GM12878 (cell line): Measurements from ENCODE around the gene PPP4R4. TPM values are rescaled to one million over a fixed set of nuclear protein-coding genes. Genes with fewer than 3 reads are reported as not detected.

Source experiments
- ATAC-seq: fragments of 200-7000 bp; cut with Tn5 transposase; 3 replicates; pipeline ENCODE4 v1.9.1; 2020; ENCODE audit warnings: mild to moderate bottlenecking, moderate library complexity
- BruUV-seq: library from RNA; stranded (reverse); fragments of 400-500 nt; replicated peaks from 2 replicates; lab custom pipeline; 2021; lab: Mats Ljungman, UMichigan
- CTCF ChIA-PET: fragments of 300-600 bp; sonication (Branson Sonifier 250); formaldehyde crosslinking; extraction: SDS; loops from one replicate; lab custom pipeline; 2021; ENCODE audit warnings: inconsistent platforms; lab: Yijun Ruan, JAX
- POLR2A ChIA-PET: fragments of 350-600 bp; formaldehyde crosslinking; extraction: SDS; loops from one replicate; lab custom pipeline; 2021; ENCODE audit warnings: inconsistent platforms; lab: Charles Lee
- RAD21 ChIA-PET: fragments of 300-600 bp; sonication (Branson Sonifier 250); formaldehyde crosslinking; loops from one replicate; lab custom pipeline; 2023; ENCODE audit warnings: antibody characterized with exemption; ENCODE audit not compliant: unreplicated experiment; lab: Charles Lee
- SMC1A ChIA-PET: fragments of 300-600 bp; sonication (Branson Sonifier 250); formaldehyde crosslinking; loops from one replicate; lab custom pipeline; 2023; ENCODE audit not compliant: unreplicated experiment, uncharacterized antibody; lab: Charles Lee
- DNase-seq: peaks from one replicate; pipeline ENCODE4 v3.0.0-alpha.2; 2011; ENCODE audit warnings: low read depth, low spot score
- FAIRE-seq: peaks from 3 replicates; lab custom pipeline; 2011; peaks lifted over from hg19 to GRCh38; lab: Jason Lieb, UNC
- H2AFZ ChIP-seq: 2 replicates; pipeline ENCODE4 v1.6.0; 2011; ENCODE audit warnings: low read depth, low read length, control low read depth; ENCODE audit not compliant: control insufficient read depth
- H3K27ac ChIP-seq: 2 replicates; pipeline ENCODE4 v1.5.1; 2011; ENCODE audit warnings: control low read depth; ENCODE audit not compliant: control insufficient read depth, insufficient read depth
- H3K27me3 ChIP-seq, 2 experiments: replicated peaks in 1 of 2; 2 replicates each; pipeline versions ENCODE4 v1.6.0 to v1.6.1; 2011; ENCODE audit warnings: low read length in 1 of 2; ENCODE audit not compliant: control insufficient read depth in 2 of 2, insufficient read depth in 2 of 2
- H3K36me3 ChIP-seq, 2 experiments: 2 replicates each; pipeline ENCODE4 v1.5.1; 2011; ENCODE audit warnings: low read length in 1 of 2; ENCODE audit not compliant: control insufficient read depth in 2 of 2, insufficient read depth in 2 of 2
- H3K4me1 ChIP-seq: 2 replicates; pipeline ENCODE4 v1.6.1; 2011; ENCODE audit warnings: mild to moderate bottlenecking, low read length, moderate library complexity, mixed read lengths; ENCODE audit not compliant: control insufficient read depth, insufficient read depth
- H3K4me2 ChIP-seq: 2 replicates; pipeline ENCODE4 v1.6.0; 2011; ENCODE audit warnings: control low read depth; ENCODE audit not compliant: control insufficient read depth, insufficient read depth
- H3K4me3 ChIP-seq: fragments of 200-600 bp; sonication (generic); 2 replicates; pipeline ENCODE4 v1.5.1; 2016
- H3K79me2 ChIP-seq: 2 replicates; pipeline ENCODE4 v1.6.0; 2011; ENCODE audit warnings: low read length; ENCODE audit not compliant: control insufficient read depth, insufficient read depth
- H3K9ac ChIP-seq: 2 replicates; pipeline ENCODE4 v1.8.0; 2011; ENCODE audit warnings: low read length, control low read depth, mixed read lengths; ENCODE audit not compliant: control insufficient read depth, insufficient read depth
- H3K9me3 ChIP-seq: replicated peaks from 3 replicates; pipeline ENCODE4 v1.5.1; 2011; ENCODE audit warnings: mild to moderate bottlenecking, low read length; ENCODE audit not compliant: control insufficient read depth, insufficient read depth
- H4K20me1 ChIP-seq: 2 replicates; pipeline ENCODE4 v1.6.0; 2011; ENCODE audit not compliant: control insufficient read depth, insufficient read depth
- CBX3 ChIP-seq: fragments of 200-600 bp; sonication (generic); IDR thresholded peaks from 2 replicates; pipeline ENCODE4 v1.6.1; 2016; ENCODE audit warnings: low read depth, borderline replicate concordance
- CEBPZ ChIP-seq: fragments of 150-350 bp; IDR thresholded peaks from 2 replicates; pipeline ENCODE4 v1.6.1; 2016; ENCODE audit warnings: low read depth, low read length
- EGR1 ChIP-seq, 2 experiments: IDR thresholded peaks; 1 replicate in 1 of 2; 2 replicates in 1 of 2; pipeline ENCODE4 v1.6.1; 2011 to 2012; ENCODE audit warnings: low read depth in 2 of 2, low read length in 2 of 2, borderline replicate concordance in 1 of 2, mild to moderate bottlenecking in 1 of 2, moderate library complexity in 1 of 2
- GABPA ChIP-seq: IDR thresholded peaks from 2 replicates; pipeline ENCODE4 v1.6.1; 2014; ENCODE audit warnings: antibody characterized with exemption, low read depth, mild to moderate bottlenecking, inconsistent platforms
- KDM1A ChIP-seq: fragments of 200-600 bp; sonication (generic); IDR thresholded peaks from 2 replicates; pipeline ENCODE4 v1.6.1; 2016; ENCODE audit warnings: borderline replicate concordance
- MEF2A ChIP-seq: IDR thresholded peaks from 2 replicates; pipeline ENCODE4 v1.6.1; 2011; ENCODE audit warnings: low read depth, mild to moderate bottlenecking, low read length, moderate library complexity; ENCODE audit not compliant: insufficient read depth
- MYC ChIP-seq: IDR thresholded peaks from 2 replicates; pipeline ENCODE4 v1.6.1; 2011; ENCODE audit warnings: mild to moderate bottlenecking, low read length, moderate library complexity, inconsistent platforms; ENCODE audit not compliant: insufficient read depth, insufficient replicate concordance, insufficient read length, severe bottlenecking
- NBN ChIP-seq: fragments of 450-650 bp; IDR thresholded peaks from 2 replicates; pipeline ENCODE4 v1.6.1; 2016
- NR2C2 ChIP-seq: IDR thresholded peaks from 2 replicates; pipeline ENCODE4 v1.6.1; 2011; ENCODE audit warnings: borderline replicate concordance, low read depth; ENCODE audit not compliant: control insufficient read depth, insufficient read length
- SIX5 ChIP-seq: IDR thresholded peaks from 2 replicates; pipeline ENCODE4 v1.6.1; 2011; ENCODE audit warnings: mild to moderate bottlenecking, low read depth, low read length, moderate library complexity; ENCODE audit not compliant: severe bottlenecking
- SPI1 ChIP-seq: IDR thresholded peaks from 2 replicates; pipeline ENCODE4 v1.6.1; 2011; ENCODE audit warnings: low read depth, mild to moderate bottlenecking, low read length, moderate library complexity, borderline replicate concordance; ENCODE audit not compliant: insufficient read depth
- SUZ12 ChIP-seq: fragments of 200-600 bp; sonication (generic); IDR thresholded peaks from one replicate; pipeline ENCODE4 v1.6.1; 2018; ENCODE audit warnings: antibody characterized with exemption, mild to moderate bottlenecking; ENCODE audit not compliant: unreplicated experiment
- TBL1XR1 ChIP-seq: IDR thresholded peaks from 2 replicates; pipeline ENCODE4 v1.6.1; 2012; ENCODE audit warnings: low read depth, low read length, improper control_type of control experiment
- ZNF687 ChIP-seq: fragments of 450-650 bp; IDR thresholded peaks from 2 replicates; pipeline ENCODE4 v1.6.1; 2017; ENCODE audit warnings: mild to moderate bottlenecking, moderate library complexity
- WGBS: methylation state at CpG from one replicate; pipeline ENCODE4 v1.1.6; 2016; ENCODE audit warnings: low lambda C conversion rate; ENCODE audit not compliant: insufficient replicate concordance, insufficient coverage; ENCODE audit errors: missing lambda C conversion rate; 5-methylcytosine and 5-hydroxymethylcytosine counted together
- in situ Hi-C: fragments of 300-500 bp; cut with MboI; formaldehyde crosslinking; loops from 9 replicates; pipeline ENCODE4 v1.14.3; 2018; ENCODE audit warnings: mixed read lengths
- intact Hi-C: fragments of 100-400 bp; cut with micrococcal nuclease; formaldehyde crosslinking; loops from one replicate; pipeline ENCODE4 v1.14.2; 2022; ENCODE audit not compliant: unreplicated experiment
- polyA plus RNA-seq, 11 experiments: library from polyadenylated mRNA; depleted of rRNA in 4 of 11; unstranded in 6 of 11; stranded (reverse) in 5 of 11; fragments of >200 nt; fragmentation: Nextera tagmentation in 4 of 11; fragmentation: Illumina TruSeq in 1 of 11; extraction: Ambion mirVana in 4 of 11; extraction: Trizol in 1 of 11; gene quantifications; 1 replicate in 1 of 11; 2 replicates in 10 of 11; pipeline versions ENCODE4 v1.2.1 to v1.2.3, GENCODE V29; 2011 to 2016; ENCODE audit warnings: inconsistent platforms in 2 of 11, missing spikeins in 2 of 11, low read depth in 1 of 11
- total RNA-seq, 4 experiments: library from RNA; depleted of rRNA in 3 of 4; stranded (reverse); fragments of >200 nt in 3 of 4; fragmentation: Illumina TruSeq in 1 of 4; extraction: Trizol in 1 of 4; gene quantifications; 2 replicates each; pipeline versions ENCODE4 v1.2.1 to v1.2.3, GENCODE V29; 2013 to 2021
- TF ChIP-seq, protein P1 (sequence below): fragments of 450-650 bp; IDR thresholded peaks from 2 replicates; pipeline ENCODE4 v1.6.1; 2016; ENCODE audit warnings: mild to moderate bottlenecking

PPP4R4 gene
- total and polyA plus RNA-seq, 10 of the 15 experiments (the other 5 are each of a cell fraction or from before 2014, with no cell fraction given), result 0.01 to 0.13 (median 0.08) TPM; not detected in 4

GRCh38 chr14:94295360-94296180 lies 121.4 kb downstream of the PPP4R4 start:
- RAD21 ChIA-PET, result no interaction called here
- no peak overlapping the region for H3K9ac ChIP-seq
- TF ChIP-seq NR2C2 (no peak), MYC (no peak), MEF2A (no peak), SIX5 (no peak), NBN (no peak), EGR1 (IDR thresholded peaks at IDR 0.05; ENCODE audit: borderline replicate concordance in 1 of 2, low read depth in 2 of 2, low read length in 2 of 2) (no peak), CEBPZ (no peak), GABPA (no peak), CBX3 (no peak), SPI1 (no peak), SUZ12 (no peak), ZNF687 (no peak), KDM1A (no peak), TBL1XR1 (no peak)
- TF ChIP-seq, protein P1, sequence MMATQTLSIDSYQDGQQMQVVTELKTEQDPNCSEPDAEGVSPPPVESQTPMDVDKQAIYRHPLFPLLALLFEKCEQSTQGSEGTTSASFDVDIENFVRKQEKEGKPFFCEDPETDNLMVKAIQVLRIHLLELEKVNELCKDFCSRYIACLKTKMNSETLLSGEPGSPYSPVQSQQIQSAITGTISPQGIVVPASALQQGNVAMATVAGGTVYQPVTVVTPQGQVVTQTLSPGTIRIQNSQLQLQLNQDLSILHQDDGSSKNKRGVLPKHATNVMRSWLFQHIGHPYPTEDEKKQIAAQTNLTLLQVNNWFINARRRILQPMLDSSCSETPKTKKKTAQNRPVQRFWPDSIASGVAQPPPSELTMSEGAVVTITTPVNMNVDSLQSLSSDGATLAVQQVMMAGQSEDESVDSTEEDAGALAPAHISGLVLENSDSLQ, result no peak

More at GRCh38 chr14:94295360-94296180, 121.4 kb downstream of the PPP4R4 start:
- intact Hi-C loops, result no loop called here
- Histone ChIP-seq H3K4me2 (no peak overlapping the region), H3K27me3 (no peaks in the 10 kb centered on the region; a peak in 1 of 4 replicates), H3K4me3 (no peak overlapping the region), H2AFZ (no peak overlapping the region), H3K9me3 (no peaks in the 10 kb centered on the region; the same call in 2 of the 3 replicates), H4K20me1 (no peaks in the 10 kb centered on the region; the same call in 1 of the 2 replicates), H3K4me1 (no peaks in the 10 kb centered on the region), H3K27ac (no peak overlapping the region), H3K79me2 (no peaks in the 10 kb centered on the region), H3K36me3 (no peaks in the 10 kb centered on the region)
- BruUV-seq, result no TSS peak
- DNase-seq, result no peak
- CTCF ChIA-PET, result no interaction called here
- 63% methylated on average over 9 of the region's 9 CpGs for WGBS
- in situ Hi-C loops, result no loop called here
- SMC1A ChIA-PET, result no interaction called here
- POLR2A ChIA-PET, result no interaction called here
- no peak for ATAC-seq
- FAIRE-seq, result no peak
